Esophagus (tissue), 2 donors: ENCODE results near the gene SLCO3A1. TPM values are rescaled to one million over a fixed set of nuclear protein-coding genes. Genes with fewer than 3 reads are reported as not detected.

ENCODE experiments used
- H3K27ac ChIP-seq, 2 donors: one replicate each; pipeline ENCODE4 v1.5.1; 2013; ENCODE audit warnings: low read depth in 2 of 2, mild to moderate bottlenecking in 2 of 2, inconsistent platforms in 1 of 2, low read length in 1 of 2, moderate library complexity in 1 of 2
- H3K27me3 ChIP-seq, 2 donors: one replicate each; pipeline ENCODE4 v1.6.1; 2013; ENCODE audit warnings: low read length in 2 of 2, control low read depth in 1 of 2, mild to moderate bottlenecking in 1 of 2; ENCODE audit not compliant: insufficient read depth in 2 of 2, control insufficient read depth in 1 of 2
- H3K36me3 ChIP-seq, 2 donors: one replicate each; pipeline ENCODE4 v1.6.1; 2013; ENCODE audit warnings: low read length in 1 of 2; ENCODE audit not compliant: control insufficient read depth in 2 of 2, insufficient read depth in 2 of 2
- H3K4me1 ChIP-seq, 2 donors: one replicate each; pipeline ENCODE4 v1.6.1; 2013; ENCODE audit warnings: low read length in 1 of 2; ENCODE audit not compliant: control insufficient read depth in 2 of 2, insufficient read depth in 2 of 2
- H3K4me3 ChIP-seq, 2 donors: one replicate each; pipeline ENCODE4 v1.5.1; 2013; ENCODE audit warnings: low read length in 2 of 2, mild to moderate bottlenecking in 2 of 2, low read depth in 1 of 2, moderate library complexity in 1 of 2
- H3K9me3 ChIP-seq, 2 donors: one replicate each; pipeline ENCODE4 v1.6.1; 2013; ENCODE audit warnings: mild to moderate bottlenecking in 2 of 2, low read depth in 1 of 2, low read length in 1 of 2, moderate library complexity in 1 of 2; ENCODE audit not compliant: control insufficient read depth in 2 of 2, insufficient read depth in 1 of 2
- WGBS, 2 donors: extraction: QIAGEN DNeasy Blood & Tissue Kit; methylation state at CpG; one replicate each; pipeline ENCODE4 v1.1.7; 2013; 5-methylcytosine and 5-hydroxymethylcytosine counted together
- polyA plus RNA-seq, 2 donors: library from polyadenylated mRNA; stranded (reverse); fragments of 200-250 nt; gene quantifications; one replicate each; pipeline ENCODE4 v1.2.3, GENCODE V29; 2013
- donor health status: healthy with polysubstance abuse.
- donor health status: Bipolar disorder and iron deficiency.

SLCO3A1 gene
- polyA plus RNA-seq, 2 donors = 18.2 to 18.5 TPM

GRCh38 chr15:92006186-92007028 lies 152.9 kb downstream of the SLCO3A1 start:
- H3K27me3 ChIP-seq = no peaks in the 10 kb centered on the region
- H3K4me3 ChIP-seq = no peak overlapping the region
- no peaks in the 10 kb centered on the region for H3K9me3 ChIP-seq
- no peak overlapping the region for H3K27ac ChIP-seq
- WGBS, 2 donors = 76 to 85% methylated on average over 7 of the region's 7 CpGs
- H3K4me1 ChIP-seq = peaks cover 0 to 5% of the 10 kb centered on the region in 2 donors
- H3K36me3 ChIP-seq = peaks cover 0 to 1% of the 10 kb centered on the region in 2 donors

GRCh38 chr15:92009162-92009561 lies 155.7 kb downstream of the SLCO3A1 start:
- Histone ChIP-seq H3K27me3 (no peaks in the 10 kb centered on the region), H3K4me3 (no peak overlapping the region), H3K36me3 (no peaks in the 10 kb centered on the region), H3K4me1 (peaks cover 0 to 14% of the 10 kb centered on the region in 2 donors), H3K9me3 (no peaks in the 10 kb centered on the region), H3K27ac (no peak overlapping the region)
- 67 to 78% methylated on average over 6 of the region's 6 CpGs for WGBS, 2 donors

DNA sequence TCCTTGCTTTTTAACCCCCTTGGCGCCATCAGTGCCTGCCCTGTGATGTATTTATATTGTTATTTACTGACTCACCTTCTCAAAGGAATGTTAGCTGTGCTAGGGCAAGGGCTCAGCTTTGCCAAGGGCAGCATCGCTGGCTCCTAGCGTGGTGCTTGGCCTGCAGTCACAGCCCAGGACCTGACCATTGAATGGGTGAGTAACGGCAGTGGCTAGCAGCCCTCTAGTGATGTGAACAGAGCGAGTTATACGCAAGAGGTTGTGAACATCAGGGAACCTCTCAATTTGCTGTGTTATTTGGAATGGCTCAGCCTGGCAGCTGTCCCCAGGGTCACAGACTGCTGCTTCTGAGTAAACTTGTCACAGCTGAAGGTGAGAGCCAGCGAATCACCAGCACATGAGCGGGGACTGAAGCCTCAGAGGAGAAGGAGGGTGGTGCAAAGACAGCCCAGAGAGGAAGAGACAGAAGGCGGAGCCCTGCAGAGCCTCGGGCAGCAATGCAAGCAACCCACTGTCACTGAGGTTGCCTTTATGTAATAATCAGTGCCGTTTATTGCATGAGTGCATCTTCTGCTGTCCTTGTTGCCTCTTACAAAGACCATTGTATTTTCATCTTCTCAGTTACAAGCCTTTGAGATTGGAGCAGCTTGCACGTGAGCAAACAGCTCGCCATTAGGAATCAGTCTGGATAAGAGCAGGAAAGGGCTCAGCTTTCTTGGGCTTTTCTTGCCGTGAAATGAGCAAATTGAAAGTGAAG lies 158.3 kb downstream of the SLCO3A1 start:
- H3K4me3 ChIP-seq = no peak overlapping the region
- no peaks in the 10 kb centered on the region for H3K9me3 ChIP-seq
- WGBS, 2 donors = 50 to 54% methylated on average over 14 of the region's 14 CpGs
- H3K4me1 ChIP-seq = peaks cover 0 to 9% of the 10 kb centered on the region in 2 donors
- no peaks in the 10 kb centered on the region for H3K27me3 ChIP-seq
- H3K27ac ChIP-seq = no peak overlapping the region
- no peaks in the 10 kb centered on the region for H3K36me3 ChIP-seq

DNA sequence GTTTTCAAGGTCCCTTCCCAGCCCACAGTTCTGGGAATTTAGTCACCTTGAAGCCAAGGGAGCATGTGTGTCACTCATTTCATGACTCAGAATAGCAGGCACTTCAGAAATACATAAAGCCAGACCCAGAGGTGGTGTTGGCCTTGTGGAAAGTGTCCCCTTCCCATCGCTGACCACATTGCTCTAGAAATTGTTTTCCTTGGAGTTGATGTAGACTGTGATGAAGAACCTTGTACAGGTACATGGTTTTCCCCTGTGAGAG lies 158.8 kb downstream of the SLCO3A1 start:
- Histone ChIP-seq H3K4me3 (no peak overlapping the region), H3K27ac (no peak overlapping the region), H3K9me3 (no peaks in the 10 kb centered on the region), H3K4me1 (peaks cover 0 to 9% of the 10 kb centered on the region in 2 donors), H3K36me3 (no peaks in the 10 kb centered on the region), H3K27me3 (no peaks in the 10 kb centered on the region)
- WGBS, 2 donors = 80 to 92% methylated on average over 1 of the region's 1 CpG

DNA sequence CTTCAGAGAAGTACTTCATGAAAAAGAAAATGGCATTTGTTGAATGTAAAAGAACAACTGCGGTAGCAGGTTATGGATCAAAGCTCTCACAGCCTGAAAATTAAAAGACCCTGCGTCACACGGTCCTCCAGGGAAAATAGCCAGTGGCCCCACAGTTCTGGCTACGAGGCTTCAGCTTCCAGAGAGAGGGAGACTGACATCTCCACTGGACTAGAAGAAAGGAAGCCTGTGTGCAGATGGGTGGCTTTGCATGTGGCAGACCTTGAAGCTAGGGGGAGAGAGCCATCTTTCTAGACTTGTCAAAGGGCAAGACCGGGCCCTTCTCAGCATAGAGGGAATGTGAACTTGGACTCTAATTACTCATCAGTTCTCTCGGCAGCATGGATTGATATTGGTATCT lies 159.4 kb downstream of the SLCO3A1 start:
- Histone ChIP-seq H3K27ac (no peak overlapping the region), H3K9me3 (no peaks in the 10 kb centered on the region), H3K27me3 (no peaks in the 10 kb centered on the region), H3K4me3 (no peak overlapping the region), H3K4me1 (peaks cover under 1 to 9% of the 10 kb centered on the region in 2 donors), H3K36me3 (no peaks in the 10 kb centered on the region)
- 89 to 92% methylated on average over 6 of the region's 6 CpGs for whole genome bisulfite sequencing, 2 donors

DNA sequence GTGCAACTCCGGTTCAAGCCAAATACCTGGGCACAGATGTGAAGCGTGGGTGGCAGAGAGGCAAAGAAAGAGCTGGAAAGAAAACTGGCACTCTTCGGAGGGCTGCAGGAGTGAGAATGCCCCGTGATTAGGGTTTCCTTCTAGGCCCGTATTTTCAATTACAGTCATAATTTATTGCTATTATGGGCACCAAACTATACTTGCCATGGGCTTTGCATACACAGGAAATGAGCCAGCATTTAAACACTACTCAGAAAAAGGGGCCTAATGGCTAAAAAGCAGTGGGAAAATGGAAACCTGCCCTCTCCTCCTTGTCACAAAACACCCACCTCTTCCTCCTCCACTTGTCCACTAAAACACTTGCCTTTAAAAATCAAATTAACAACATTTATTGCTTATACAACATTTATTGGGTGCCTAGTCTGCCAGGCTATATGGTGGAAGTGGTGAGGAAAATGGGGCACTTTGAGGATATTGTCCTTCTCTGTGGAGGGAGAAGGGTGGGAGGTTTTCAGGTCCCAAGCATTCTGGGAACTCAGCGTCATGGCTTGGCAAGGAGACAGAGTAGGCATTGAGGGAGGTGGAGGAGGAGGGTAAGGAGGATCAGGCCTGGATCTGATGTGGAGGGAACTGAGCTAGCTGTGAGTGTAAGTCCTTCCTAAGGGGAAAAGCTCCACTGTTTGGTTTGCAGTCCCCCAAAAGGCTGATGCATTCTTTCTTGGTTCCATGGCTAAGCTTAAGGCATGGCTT lies 160.9 kb downstream of the SLCO3A1 start:
- peaks cover 7 to 15% of the 10 kb centered on the region in 2 donors for H3K4me1 ChIP-seq
- 63 to 72% methylated on average over 6 of the region's 6 CpGs for WGBS, 2 donors

DNA sequence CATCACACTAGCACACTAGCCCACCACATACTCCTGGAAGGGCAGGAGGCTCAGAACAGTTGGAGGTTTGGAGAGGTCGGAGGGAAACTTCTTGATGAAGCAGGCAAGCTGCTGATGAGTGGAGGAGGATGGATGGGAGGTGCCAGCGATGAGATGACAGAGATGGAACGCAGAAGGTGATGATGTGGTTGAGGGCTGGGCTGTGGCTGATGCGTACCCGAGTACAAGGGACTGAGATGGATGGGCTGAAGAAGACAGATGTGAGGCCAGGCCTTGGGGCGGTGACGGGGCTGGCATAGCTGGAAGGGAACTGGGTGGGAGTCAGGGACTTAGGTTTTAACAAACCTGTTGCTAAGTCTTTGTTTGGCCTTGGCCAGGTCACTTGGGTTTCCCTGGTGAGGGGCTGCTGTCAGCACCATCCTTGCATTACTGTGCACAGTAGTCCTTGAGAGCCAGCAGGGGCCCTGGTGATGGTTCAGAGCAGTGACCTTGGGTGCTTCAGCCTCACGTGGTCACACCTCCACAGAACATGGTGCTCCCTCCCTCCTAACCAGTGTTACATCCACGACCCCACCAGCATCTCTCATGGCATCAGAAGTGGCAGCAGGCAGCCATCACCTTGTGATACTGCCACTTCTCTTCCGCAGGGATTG lies 164.5 kb downstream of the SLCO3A1 start:
- WGBS, 2 donors = 89 to 92% methylated on average over 10 of the region's 10 CpGs
- Histone ChIP-seq H3K4me3 (no peak overlapping the region), H3K27me3 (no peaks in the 10 kb centered on the region), H3K9me3 (no peaks in the 10 kb centered on the region), H3K27ac (peak overlapping the region in 1 of 2 donors; percentile 72), H3K4me1 (peaks cover 6 to 7% of the 10 kb centered on the region in 2 donors), H3K36me3 (no peaks in the 10 kb centered on the region)

More for the DNA sequence above, 160.9 kb downstream of the SLCO3A1 start:
- Histone ChIP-seq H3K27ac (no peak overlapping the region), H3K36me3 (no peaks in the 10 kb centered on the region), H3K4me3 (no peak overlapping the region), H3K27me3 (no peaks in the 10 kb centered on the region), H3K9me3 (no peaks in the 10 kb centered on the region)

DNA sequence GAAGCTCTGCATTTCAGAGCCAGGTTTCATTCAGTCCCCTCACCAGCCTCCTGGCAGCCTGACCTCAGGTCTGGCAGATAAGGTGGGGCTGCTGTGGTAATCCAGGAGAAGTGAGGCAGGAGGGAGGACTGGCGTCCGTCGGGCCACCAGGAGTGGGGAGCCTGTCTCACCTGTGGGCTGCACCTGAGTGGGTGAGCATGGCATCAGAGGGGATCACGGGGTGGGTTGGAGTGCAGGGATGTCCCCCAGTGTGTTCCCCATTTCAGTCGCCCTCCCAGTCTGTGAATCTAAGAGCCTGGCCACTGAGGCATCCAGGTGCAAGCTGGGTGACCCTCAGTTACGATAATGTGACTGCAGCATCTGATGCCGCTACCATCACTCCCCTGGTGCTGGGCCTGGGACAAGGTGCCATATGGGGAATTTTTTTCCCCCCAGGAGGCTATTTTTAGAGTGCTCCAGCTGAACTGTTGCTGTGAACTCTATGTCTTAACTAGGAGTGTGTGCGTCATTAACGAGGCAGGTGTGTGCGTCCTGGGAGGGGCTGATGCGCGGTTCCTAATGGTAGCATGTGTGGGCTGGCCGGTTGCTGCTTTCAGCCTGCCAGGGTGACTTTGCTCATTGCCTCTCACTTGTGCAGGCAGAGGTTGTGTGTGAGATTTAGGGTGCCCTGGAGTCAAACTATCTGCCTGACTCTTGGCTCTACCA lies 165.2 kb downstream of the SLCO3A1 start:
- peak overlapping the region; percentile 2 to 72 for H3K27ac ChIP-seq
- WGBS, 2 donors = 70 to 78% methylated on average over 13 of the region's 13 CpGs

GRCh38 chr15:92019706-92020105 lies 166.2 kb downstream of the SLCO3A1 start:
- H3K27me3 ChIP-seq = no peaks in the 10 kb centered on the region
- H3K4me3 ChIP-seq = no peak overlapping the region
- no peaks in the 10 kb centered on the region for H3K36me3 ChIP-seq
- no peaks in the 10 kb centered on the region for H3K9me3 ChIP-seq
- peak overlapping the region in 1 of 2 donors; percentile 33 for H3K27ac ChIP-seq
- H3K4me1 ChIP-seq = peaks cover 6 to 7% of the 10 kb centered on the region in 2 donors
- 86 to 88% methylated on average over 7 of the region's 7 CpGs for WGBS, 2 donors

More for the DNA sequence above, 165.2 kb downstream of the SLCO3A1 start:
- no peaks in the 10 kb centered on the region for H3K36me3 ChIP-seq
- H3K27me3 ChIP-seq = no peaks in the 10 kb centered on the region
- no peak overlapping the region for H3K4me3 ChIP-seq
- peaks cover 6 to 7% of the 10 kb centered on the region in 2 donors for H3K4me1 ChIP-seq
- H3K9me3 ChIP-seq = no peaks in the 10 kb centered on the region
